Panc1 (cell line): ENCODE data around the gene PCDH1. TPM values are rescaled to one million over a fixed set of nuclear protein-coding genes. Genes with fewer than 3 reads are reported as not detected.

ENCODE experiments used
- ATAC-seq: fragments of 200-7000 bp; cut with Tn5 transposase; 2 replicates; pipeline ENCODE4 v1.9.1; 2020; ENCODE audit warnings: mild to moderate bottlenecking, moderate library complexity
- BruUV-seq: library from RNA; stranded (reverse); fragments of 400-500 nt; replicated peaks from 2 replicates; lab custom pipeline; 2021; lab: Mats Ljungman, UMichigan
- CTCF ChIA-PET: fragments of 300-600 bp; sonication (Branson Sonifier 250); formaldehyde crosslinking; loops from one replicate; lab custom pipeline; 2022; ENCODE audit warnings: antibody characterized with exemption; lab: Charles Lee
- POLR2A ChIA-PET: fragments of 300-600 bp; sonication (Branson Sonifier 250); formaldehyde crosslinking; loops from one replicate; lab custom pipeline; 2022; ENCODE audit warnings: antibody characterized with exemption; lab: Charles Lee
- DNase-seq: peaks from one replicate; pipeline ENCODE4 v3.0.0-alpha.2; 2010; ENCODE audit warnings: low read depth, low spot score
- H3K27ac ChIP-seq: 2 replicates; pipeline ENCODE4 v1.5.1; 2011; ENCODE audit warnings: mild to moderate bottlenecking, low read length, inconsistent platforms
- H3K27me3 ChIP-seq: fragments of 200-500 bp; sonication (Bioruptor generic); 2 replicates; pipeline ENCODE4 v1.6.0; 2014; ENCODE audit warnings: low read length, inconsistent platforms; ENCODE audit not compliant: control insufficient read depth, insufficient read depth
- H3K36me3 ChIP-seq: fragments of 200-500 bp; sonication (Bioruptor generic); 2 replicates; pipeline ENCODE4 v1.5.1; 2014; ENCODE audit warnings: inconsistent platforms, mild to moderate bottlenecking, low read length, moderate library complexity; ENCODE audit not compliant: control insufficient read depth, insufficient read depth
- H3K4me1 ChIP-seq: 2 replicates; pipeline ENCODE4 v1.5.1; 2011; ENCODE audit warnings: inconsistent platforms, mild to moderate bottlenecking, low read length, moderate library complexity; ENCODE audit not compliant: control insufficient read depth, insufficient read depth
- H3K4me3 ChIP-seq, 2 experiments: 2 replicates each; pipeline ENCODE4 v1.5.1; 2011 to 2012; ENCODE audit warnings: low read depth in 2 of 2, low read length in 2 of 2, mild to moderate bottlenecking in 2 of 2, inconsistent platforms in 1 of 2, moderate library complexity in 1 of 2
- H3K9me3 ChIP-seq: fragments of 200-500 bp; sonication (Bioruptor generic); 2 replicates; pipeline ENCODE4 v1.5.1; 2014; ENCODE audit warnings: low read depth, mild to moderate bottlenecking, inconsistent platforms, low read length, moderate library complexity; ENCODE audit not compliant: control insufficient read depth, insufficient read depth
- CTCF ChIP-seq: fragments of 450-650 bp; IDR thresholded peaks from 2 replicates; pipeline ENCODE4 v1.5.1; 2017; ENCODE audit warnings: mild to moderate bottlenecking
- POLR2AphosphoS5 ChIP-seq: IDR thresholded peaks from 2 replicates; pipeline ENCODE4 v1.6.1; 2012; ENCODE audit warnings: mild to moderate bottlenecking, low read depth, low read length, moderate library complexity
- SIN3A ChIP-seq: IDR thresholded peaks from 2 replicates; pipeline ENCODE4 v1.6.1; 2012; ENCODE audit warnings: low read depth, mild to moderate bottlenecking, low read length, moderate library complexity, borderline replicate concordance; ENCODE audit not compliant: insufficient read depth
- TCF7L2 ChIP-seq: IDR thresholded peaks from 2 replicates; pipeline ENCODE4 v1.6.1; 2011; ENCODE audit warnings: mild to moderate bottlenecking, low read depth, low read length, inconsistent platforms
- in situ Hi-C: cut with HindIII; loops from 2 replicates; pipeline ENCODE4 v1.10.0; 2016; ENCODE audit warnings: low sequenced_read_pairs, low pct_unique_long_range_greater_than_20kb
- intact Hi-C: fragments of 100-400 bp; cut with micrococcal nuclease; formaldehyde crosslinking; loops from one replicate; pipeline ENCODE4 v1.10.0; 2022; ENCODE audit not compliant: unreplicated experiment
- total RNA-seq: library from RNA; stranded (reverse); gene quantifications from one replicate; pipeline ENCODE4 v1.2.1, GENCODE V29; 2021; ENCODE audit not compliant: unreplicated experiment
- TF ChIP-seq, protein P1 (sequence below), 2 experiments: IDR thresholded peaks; 2 replicates each; pipeline ENCODE4 v1.6.1; 2011 to 2012; ENCODE audit warnings: low read depth in 2 of 2, control low read depth in 1 of 2, low read length in 1 of 2, mild to moderate bottlenecking in 1 of 2, moderate library complexity in 1 of 2; ENCODE audit not compliant: insufficient read depth in 1 of 2

The PCDH1 gene
- total RNA-seq, 1 experiment from 2014 or later: 9.0 TPM

GRCh38 chr5:141857226-141857625, 21.0 kb downstream of the PCDH1 start:
- intact Hi-C loops: no loop called here
- CTCF ChIA-PET: no interaction called here
- H3K4me3 ChIP-seq: no peak overlapping the region
- H3K27me3 ChIP-seq: peaks cover 5% of the 10 kb centered on the region; the same call in 1 of the 2 replicates
- in situ Hi-C loops: no loop called here
- H3K4me1 ChIP-seq: no peaks in the 10 kb centered on the region
- no peak for TF ChIP-seq SIN3A
- no peaks in the 10 kb centered on the region for H3K9me3 ChIP-seq
- BruUV-seq: no TSS peak
- H3K36me3 ChIP-seq: no peaks in the 10 kb centered on the region
- H3K27ac ChIP-seq: no peak overlapping the region
- POLR2A ChIA-PET: no interaction called here
- DNase-seq: no peak
- no peak for ATAC-seq

- DNase-seq: no peak
- H3K36me3 ChIP-seq: no peaks in the 10 kb centered on the region
- ChIA-PET CTCF (no interaction called here), POLR2A (no interaction called here)
- H3K4me1 ChIP-seq: no peaks in the 10 kb centered on the region
- no peak overlapping the region for H3K27ac ChIP-seq
- no TSS peak for BruUV-seq
- TF ChIP-seq SIN3A (no peak), CTCF (no peak), TCF7L2 (no peak), POLR2AphosphoS5 (no peak)
- TF ChIP-seq, protein P1, sequence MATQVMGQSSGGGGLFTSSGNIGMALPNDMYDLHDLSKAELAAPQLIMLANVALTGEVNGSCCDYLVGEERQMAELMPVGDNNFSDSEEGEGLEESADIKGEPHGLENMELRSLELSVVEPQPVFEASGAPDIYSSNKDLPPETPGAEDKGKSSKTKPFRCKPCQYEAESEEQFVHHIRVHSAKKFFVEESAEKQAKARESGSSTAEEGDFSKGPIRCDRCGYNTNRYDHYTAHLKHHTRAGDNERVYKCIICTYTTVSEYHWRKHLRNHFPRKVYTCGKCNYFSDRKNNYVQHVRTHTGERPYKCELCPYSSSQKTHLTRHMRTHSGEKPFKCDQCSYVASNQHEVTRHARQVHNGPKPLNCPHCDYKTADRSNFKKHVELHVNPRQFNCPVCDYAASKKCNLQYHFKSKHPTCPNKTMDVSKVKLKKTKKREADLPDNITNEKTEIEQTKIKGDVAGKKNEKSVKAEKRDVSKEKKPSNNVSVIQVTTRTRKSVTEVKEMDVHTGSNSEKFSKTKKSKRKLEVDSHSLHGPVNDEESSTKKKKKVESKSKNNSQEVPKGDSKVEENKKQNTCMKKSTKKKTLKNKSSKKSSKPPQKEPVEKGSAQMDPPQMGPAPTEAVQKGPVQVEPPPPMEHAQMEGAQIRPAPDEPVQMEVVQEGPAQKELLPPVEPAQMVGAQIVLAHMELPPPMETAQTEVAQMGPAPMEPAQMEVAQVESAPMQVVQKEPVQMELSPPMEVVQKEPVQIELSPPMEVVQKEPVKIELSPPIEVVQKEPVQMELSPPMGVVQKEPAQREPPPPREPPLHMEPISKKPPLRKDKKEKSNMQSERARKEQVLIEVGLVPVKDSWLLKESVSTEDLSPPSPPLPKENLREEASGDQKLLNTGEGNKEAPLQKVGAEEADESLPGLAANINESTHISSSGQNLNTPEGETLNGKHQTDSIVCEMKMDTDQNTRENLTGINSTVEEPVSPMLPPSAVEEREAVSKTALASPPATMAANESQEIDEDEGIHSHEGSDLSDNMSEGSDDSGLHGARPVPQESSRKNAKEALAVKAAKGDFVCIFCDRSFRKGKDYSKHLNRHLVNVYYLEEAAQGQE (IDR thresholded peaks at IDR 0.05; ENCODE audit: insufficient read depth in 1 of 2, low read depth in 2 of 2, low read length in 1 of 2): no peak
- intact Hi-C loops: no loop called here
- H3K9me3 ChIP-seq: no peaks in the 10 kb centered on the region
- H3K4me3 ChIP-seq: no peak overlapping the region
- peaks cover 5% of the 10 kb centered on the region; the same call in 1 of the 2 replicates for H3K27me3 ChIP-seq
- no peak for ATAC-seq
- in situ Hi-C loops: no loop called here
Measured at GRCh38 chr5:141856037-141856790, 22.0 kb downstream of the PCDH1 start.
